HG02973 (cell line): ENCODE results near the gene CYP2U1.

ENCODE experiments used
- ATAC-seq: cut with Tn5 transposase; IDR thresholded peaks from one replicate; pipeline ENCODE4 v1.9.1; 2021; ENCODE audit warnings: moderate library complexity; ENCODE audit not compliant: unreplicated experiment

CYP2U1 gene

GRCh38 chr4:107978716-107979451, 47.5 kb downstream of the CYP2U1 start:
- no peak for ATAC-seq

GRCh38 chr4:107987916-107988762, 56.8 kb downstream of the CYP2U1 start:
- ATAC-seq = no peak

GRCh38 chr4:107988763-107989035, 57.4 kb downstream of the CYP2U1 start:
- no peak for ATAC-seq

GRCh38 chr4:107989162-107989536, 57.8 kb downstream of the CYP2U1 start:
- ATAC-seq = no peak

- ATAC-seq = peak; percentile 97
Observed at GRCh38 chr4:107989537-107990386, 58.4 kb downstream of the CYP2U1 start, which contains the start of gene HADH. Gene HADH (plus strand): TSS chr4:107989889. CDS start chr4:107989933, 44 bp downstream.

GRCh38 chr4:107991945-107992630, 60.7 kb downstream of the CYP2U1 start:
- no peak for ATAC-seq

- peak; percentile 23 for ATAC-seq
Observed at GRCh38 chr4:107993969-107994368, 62.6 kb downstream of the CYP2U1 start.

GRCh38 chr4:107994894-107995293, 63.5 kb downstream of the CYP2U1 start:
- ATAC-seq = no peak

GRCh38 chr4:107996949-107997788, 65.8 kb downstream of the CYP2U1 start:
- no peak for ATAC-seq

- no peak for ATAC-seq
Observed at GRCh38 chr4:107997794-107998193, 66.4 kb downstream of the CYP2U1 start.

- no peak for ATAC-seq
Observed at GRCh38 chr4:107999932-108000539, 68.7 kb downstream of the CYP2U1 start.

- no peak for ATAC-seq
Observed at GRCh38 chr4:108001540-108002135, 70.3 kb downstream of the CYP2U1 start.
